HG02852 (cell line): ENCODE data around the gene SPPL3.
"Not testable (repeated sequence)": the region's sequence is repeated elsewhere in the genome, so short reads cannot be mapped to it uniquely, and the experiment has no call there.

Experiments
- ATAC-seq: cut with Tn5 transposase; IDR thresholded peaks from one replicate; pipeline ENCODE4 v1.9.1; 2021; ENCODE audit warnings: mild to moderate bottlenecking, moderate library complexity; ENCODE audit not compliant: unreplicated experiment

SPPL3 gene

GRCh38 chr12:120845696-120846095, 58.5 kb downstream of the SPPL3 start:
- ATAC-seq = no peak

DNA sequence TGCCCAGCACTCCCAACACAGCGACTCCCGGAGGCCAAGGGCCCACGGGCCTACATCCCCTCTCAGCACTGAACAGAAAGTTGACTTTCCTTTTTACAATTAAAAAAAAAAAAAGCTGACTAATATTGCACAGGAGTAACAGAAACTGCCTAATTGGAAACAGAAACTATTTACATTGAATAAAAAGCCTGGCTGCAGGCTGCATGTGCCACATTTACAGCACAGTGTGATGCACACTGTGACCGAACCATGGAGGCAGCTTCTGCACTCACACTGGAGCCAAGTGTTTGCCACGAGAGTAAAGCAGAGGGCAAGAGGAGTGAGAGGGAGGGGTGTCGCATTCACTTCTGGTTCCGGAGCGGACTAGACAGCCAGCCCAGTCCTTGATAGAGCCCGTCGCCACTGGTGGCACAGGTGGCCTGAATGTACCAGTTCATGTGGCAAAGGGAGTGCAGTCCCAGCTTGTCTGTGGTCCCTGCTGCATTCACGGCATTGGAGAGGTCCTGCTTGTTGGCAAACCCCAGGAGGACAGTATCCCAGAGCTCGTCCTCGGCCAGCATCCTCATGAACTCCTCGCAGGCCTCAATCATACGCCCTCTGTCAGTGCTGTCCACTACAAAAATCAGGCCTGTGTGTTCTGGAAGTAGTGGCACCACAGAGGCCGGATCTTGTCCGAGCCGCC, 59.2 kb downstream of the SPPL3 start:
- no peak for ATAC-seq

DNA sequence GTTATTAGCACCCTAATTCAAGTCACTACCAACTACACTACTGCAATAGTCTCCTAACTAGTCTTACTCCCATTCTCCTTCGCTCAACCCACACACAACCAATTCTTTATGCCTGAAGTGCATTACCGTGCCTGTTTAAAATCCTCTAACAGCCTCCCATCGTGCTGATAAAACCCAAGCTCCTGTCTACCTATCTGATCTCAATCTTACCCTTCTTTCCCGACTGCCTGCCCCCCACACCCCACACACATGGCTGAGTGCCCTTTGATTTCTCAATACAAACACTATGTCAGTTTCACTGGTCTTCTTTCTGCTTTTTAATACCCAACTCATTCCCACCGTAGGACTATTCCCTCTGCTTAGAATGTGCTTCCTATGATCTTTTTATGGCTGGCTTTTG, 59.9 kb downstream of the SPPL3 start:
- no peak for ATAC-seq

- no peak for ATAC-seq
Measured at GRCh38 chr12:120843472-120843871, 60.7 kb downstream of the SPPL3 start.

DNA sequence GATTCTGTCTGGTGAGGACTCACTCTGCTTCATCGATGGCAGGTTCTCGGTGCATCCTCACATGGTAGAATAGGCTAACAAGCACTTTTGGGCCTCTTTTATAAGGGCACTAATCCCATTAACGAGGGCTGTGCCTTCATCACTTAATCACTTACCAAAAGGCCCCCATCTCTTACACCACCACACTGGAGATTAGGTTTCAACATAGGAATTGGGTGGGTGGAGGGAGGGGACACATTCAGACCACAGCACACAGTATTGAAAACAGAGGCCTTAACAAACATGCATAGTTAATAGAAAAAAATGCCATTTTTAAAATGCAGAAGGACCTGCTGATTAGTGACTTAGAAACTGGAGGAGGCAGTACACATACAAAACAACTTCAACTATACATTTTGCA, 61.6 kb downstream of the SPPL3 start:
- no peak for ATAC-seq

GRCh38 chr12:120841525-120841924, 62.6 kb downstream of the SPPL3 start:
- no peak for ATAC-seq

DNA sequence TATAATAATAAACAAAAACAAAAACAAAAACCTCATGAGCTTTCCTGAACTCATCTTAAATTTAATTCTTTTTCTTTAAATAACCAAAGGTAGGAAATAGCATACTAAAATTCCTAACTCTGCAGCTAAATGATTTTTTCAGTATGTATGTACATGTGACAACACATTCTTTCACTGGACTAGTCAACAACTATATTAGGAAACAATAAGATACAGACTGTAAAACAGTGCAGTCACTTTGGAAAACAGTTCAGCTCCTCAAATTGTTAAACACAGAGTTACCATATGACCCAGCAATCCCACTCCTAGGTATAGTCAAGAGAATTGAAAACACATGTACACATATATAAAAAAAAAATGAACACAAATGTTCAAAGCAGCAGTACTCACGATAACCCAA, 64.7 kb downstream of the SPPL3 start:
- no peak for ATAC-seq

- ATAC-seq = not testable (repeated sequence)
Measured at GRCh38 chr12:120838629-120839383, 65.4 kb downstream of the SPPL3 start.

GRCh38 chr12:120836114-120836684, 68.0 kb downstream of the SPPL3 start:
- ATAC-seq = no peak

- no peak for ATAC-seq
Measured at GRCh38 chr12:120835657-120836056, 68.5 kb downstream of the SPPL3 start.

DNA sequence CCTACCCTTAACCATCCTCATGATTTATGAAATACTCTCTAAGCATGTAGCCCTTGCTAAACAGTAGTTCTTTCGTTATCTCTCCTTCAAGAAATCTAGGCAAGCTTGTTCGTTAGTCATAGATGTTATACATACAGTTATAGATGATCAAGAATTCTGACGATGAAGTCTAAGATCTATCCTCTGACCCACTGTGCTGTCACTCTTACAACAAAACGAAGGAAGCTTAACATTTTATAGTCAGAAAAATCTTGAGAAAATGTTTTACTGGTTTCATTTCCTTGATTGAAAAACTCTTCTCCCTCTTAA, 68.9 kb downstream of the SPPL3 start:
- ATAC-seq = no peak

- ATAC-seq = peak; percentile 51
Measured at GRCh38 chr12:120834489-120835303, 69.5 kb downstream of the SPPL3 start.

- ATAC-seq = no peak
Measured at GRCh38 chr12:120833849-120834248, 70.3 kb downstream of the SPPL3 start.

DNA sequence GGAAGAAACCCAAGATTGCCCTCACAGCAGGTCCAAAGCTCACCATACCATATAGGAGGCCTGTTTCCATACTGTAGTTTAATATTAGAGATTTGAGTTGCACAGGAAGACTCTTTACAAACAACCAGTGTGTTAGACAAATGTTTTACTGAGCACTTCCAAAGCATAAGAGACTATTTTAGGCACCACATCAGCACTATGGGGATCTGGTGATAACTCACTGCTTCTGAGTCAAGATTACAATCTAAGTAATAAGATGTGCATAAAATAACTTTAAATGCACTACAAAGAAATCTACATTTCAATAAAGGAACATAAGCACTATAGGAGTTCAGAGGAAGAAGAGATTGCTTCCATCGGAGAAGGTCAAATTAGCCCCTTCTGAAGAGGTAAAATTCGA, 71.4 kb downstream of the SPPL3 start:
- no peak for ATAC-seq

DNA sequence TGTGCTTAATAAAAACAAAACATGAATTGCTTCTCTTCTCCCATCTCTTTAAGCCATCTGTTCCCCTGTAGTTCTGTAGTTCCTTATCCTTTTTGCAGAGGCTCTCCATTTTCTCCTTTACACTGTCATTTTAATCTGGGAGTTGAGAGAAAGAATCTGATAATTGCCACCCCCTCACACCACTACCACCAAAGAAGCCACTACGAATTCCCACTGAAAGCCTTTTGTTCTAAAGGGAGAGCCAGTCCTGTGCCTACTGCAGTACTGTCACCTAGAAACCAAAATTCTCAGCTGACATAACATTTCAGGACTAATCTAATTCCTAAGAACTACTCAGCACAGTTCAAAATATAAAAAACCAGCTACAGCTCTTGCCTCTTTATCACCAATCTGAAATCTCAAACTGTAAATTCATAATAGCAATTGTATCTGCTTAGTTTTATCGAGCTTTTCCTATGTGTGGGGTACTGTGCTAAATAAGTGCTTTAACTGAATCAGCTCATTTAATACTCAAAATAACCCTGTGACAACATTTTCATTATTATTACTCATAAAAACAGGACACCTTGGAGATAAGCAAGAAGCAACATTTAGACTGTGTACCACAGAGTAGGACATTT, 72.4 kb downstream of the SPPL3 start:
- no peak for ATAC-seq

DNA sequence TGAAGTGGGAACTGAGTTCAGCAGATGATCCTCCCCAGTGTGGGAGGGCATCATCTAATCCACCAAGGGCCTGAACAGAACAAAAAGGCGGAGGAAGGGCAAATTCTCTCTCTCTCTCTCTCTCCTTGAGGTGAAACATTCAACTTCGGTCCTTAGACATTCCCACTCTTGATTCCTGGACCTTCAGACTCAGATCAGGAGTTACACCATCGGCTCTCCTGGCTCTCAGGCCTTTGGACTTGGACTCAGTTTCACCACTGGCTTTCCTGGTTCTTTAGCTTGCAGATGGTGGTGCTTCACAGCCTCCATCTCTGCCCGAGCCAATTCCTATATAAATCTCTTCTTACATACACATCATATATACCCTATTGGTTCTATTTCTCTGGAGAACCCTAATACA, 73.2 kb downstream of the SPPL3 start:
- ATAC-seq = no peak

GRCh38 chr12:120830052-120830940, 73.9 kb downstream of the SPPL3 start:
- no peak for ATAC-seq

GRCh38 chr12:120826335-120826734, 77.8 kb downstream of the SPPL3 start:
- no peak for ATAC-seq

DNA sequence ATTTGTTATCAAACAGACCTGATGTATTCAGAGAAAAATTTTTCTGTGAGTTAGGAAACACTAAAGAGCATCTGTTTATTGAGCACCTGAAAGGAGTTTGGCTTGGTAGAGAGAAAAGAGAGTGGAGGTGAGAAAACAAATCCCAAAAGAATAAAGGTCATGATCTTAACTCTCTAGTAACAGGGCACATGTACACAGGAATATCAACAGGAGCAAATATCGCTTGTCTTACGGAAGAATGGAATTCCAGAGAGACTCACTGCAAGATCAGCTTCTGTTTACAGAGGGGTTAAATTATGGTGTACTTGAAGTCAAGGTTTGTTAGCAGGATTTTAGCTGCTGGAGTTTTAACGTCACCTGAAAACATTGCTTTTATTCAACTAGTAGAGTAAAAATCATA, 78.8 kb downstream of the SPPL3 start:
- no peak for ATAC-seq

- no peak for ATAC-seq
Measured at GRCh38 chr12:120822832-120823503, 81.2 kb downstream of the SPPL3 start.
